ENCODE results near the gene GNAS-AS1. TPM values are rescaled to one million over a fixed set of nuclear protein-coding genes. Genes with fewer than 3 reads are reported as not detected.

The GNAS-AS1 gene
- total RNA-seq, 1 experiment from 2014 or later: 4.0 TPM

DNA sequence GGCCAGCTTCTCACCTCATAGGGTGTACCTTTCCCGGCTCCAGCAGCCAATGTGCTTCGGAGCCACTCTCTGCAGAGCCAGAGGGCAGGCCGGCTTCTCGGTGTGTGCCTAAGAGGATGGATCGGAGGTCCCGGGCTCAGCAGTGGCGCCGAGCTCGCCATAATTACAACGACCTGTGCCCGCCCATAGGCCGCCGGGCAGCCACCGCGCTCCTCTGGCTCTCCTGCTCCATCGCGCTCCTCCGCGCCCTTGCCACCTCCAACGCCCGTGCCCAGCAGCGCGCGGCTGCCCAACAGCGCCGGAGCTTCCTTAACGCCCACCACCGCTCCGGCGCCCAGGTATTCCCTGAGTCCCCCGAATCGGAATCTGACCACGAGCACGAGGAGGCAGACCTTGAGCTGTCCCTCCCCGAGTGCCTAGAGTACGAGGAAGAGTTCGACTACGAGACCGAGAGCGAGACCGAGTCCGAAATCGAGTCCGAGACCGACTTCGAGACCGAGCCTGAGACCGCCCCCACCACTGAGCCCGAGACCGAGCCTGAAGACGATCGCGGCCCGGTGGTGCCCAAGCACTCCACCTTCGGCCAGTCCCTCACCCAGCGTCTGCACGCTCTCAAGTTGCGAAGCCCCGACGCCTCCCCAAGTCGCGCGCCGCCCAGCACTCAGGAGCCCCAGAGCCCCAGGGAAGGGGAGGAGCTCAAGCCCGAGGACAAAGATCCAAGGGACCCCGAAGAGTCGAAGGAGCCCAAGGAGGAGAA lies 10.5 kb downstream of the GNAS-AS1 start:
- Histone ChIP-seq H3K9me3 (ENCODE audit: low read length) (no peaks in the 10 kb centered on the region), H3K79me2 (ENCODE audit: low read length) (peaks cover 50% of the 10 kb centered on the region), H3K9me2 (replicated peaks; ENCODE audit: insufficient read depth, low read length) (no peaks in the 10 kb centered on the region), H3K4me1 (ENCODE audit: low read length) (no peaks in the 10 kb centered on the region), H2AFZ (ENCODE audit: low read length) (no peak overlapping the region), H4K20me1 (ENCODE audit: insufficient read depth, low read depth, low read length) (peaks cover 6% of the 10 kb centered on the region; the same call in 1 of the 2 replicates), H3K27ac (ENCODE audit: low read length) (no peak overlapping the region), H3K9ac (ENCODE audit: low read length) (no peak overlapping the region), H3K36me3 (ENCODE audit: insufficient read depth, low read length) (no peaks in the 10 kb centered on the region), H3K4me2 (ENCODE audit: low read depth, low read length, poor library complexity, severe bottlenecking) (no peak overlapping the region), H3K27me3 (ENCODE audit: low read length) (no peaks in the 10 kb centered on the region), H3K4me3 (ENCODE audit: low read length) (no peak overlapping the region)
- DNase-seq: no peak

DNA sequence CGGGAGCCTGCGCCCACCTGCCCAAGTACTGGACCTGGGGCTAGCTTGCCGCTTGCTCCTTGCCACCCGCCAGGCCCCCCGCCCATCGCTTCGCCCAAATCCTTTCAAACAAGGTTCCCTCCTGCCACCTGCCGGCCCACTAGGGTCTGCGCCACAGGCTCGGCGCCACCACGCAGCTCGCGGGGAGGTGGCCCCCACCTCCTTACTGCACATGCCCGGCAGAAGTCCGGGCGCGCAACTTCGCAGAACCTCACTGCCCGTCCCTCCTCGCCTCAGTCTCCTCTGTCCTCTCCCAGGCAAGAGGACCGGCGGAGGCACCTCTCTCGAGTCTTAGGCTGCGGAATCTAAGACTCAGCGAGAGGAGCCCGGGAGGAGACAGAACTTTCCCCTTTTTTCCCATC lies 11.2 kb downstream of the GNAS-AS1 start:
- H3K27me3 ChIP-seq (ENCODE audit: low read length): no peaks in the 10 kb centered on the region
- 0 out of 2 replicates have a peak, but pooled peaks cover 5% of the 10 kb centered on the region for H3K36me3 ChIP-seq (ENCODE audit: insufficient read depth, low read length)
- H3K9me3 ChIP-seq (ENCODE audit: low read length): no peaks in the 10 kb centered on the region
- no peak overlapping the region for H3K9ac ChIP-seq (ENCODE audit: low read length)
- no peak overlapping the region for H2AFZ ChIP-seq (ENCODE audit: low read length)
- no peak overlapping the region for H3K27ac ChIP-seq (ENCODE audit: low read length)
- peaks cover 4% of the 10 kb centered on the region; the same call in 1 of the 2 replicates for H4K20me1 ChIP-seq (ENCODE audit: insufficient read depth, low read depth, low read length)
- no peak overlapping the region for H3K4me3 ChIP-seq (ENCODE audit: low read length)
- H3K4me1 ChIP-seq (ENCODE audit: low read length): no peaks in the 10 kb centered on the region
- peak; percentile 70 for DNase-seq
- H3K79me2 ChIP-seq (ENCODE audit: low read length): peaks cover 48% of the 10 kb centered on the region
- no peak overlapping the region for H3K4me2 ChIP-seq (ENCODE audit: low read depth, low read length, poor library complexity, severe bottlenecking)
- H3K9me2 ChIP-seq (replicated peaks; ENCODE audit: insufficient read depth, low read length): no peaks in the 10 kb centered on the region

- DNase-seq: no peak
- H2AFZ ChIP-seq (ENCODE audit: low read length): no peak overlapping the region
- H3K36me3 ChIP-seq (ENCODE audit: insufficient read depth, low read length): 0 out of 2 replicates have a peak, but pooled peaks cover 8% of the 10 kb centered on the region
- no peaks in the 10 kb centered on the region for H3K9me3 ChIP-seq (ENCODE audit: low read length)
- peaks cover under 1% of the 10 kb centered on the region; the same call in 1 of the 2 replicates for H4K20me1 ChIP-seq (ENCODE audit: insufficient read depth, low read depth, low read length)
- peaks cover 46% of the 10 kb centered on the region for H3K79me2 ChIP-seq (ENCODE audit: low read length)
- H3K27me3 ChIP-seq (ENCODE audit: low read length): no peaks in the 10 kb centered on the region
- no peaks in the 10 kb centered on the region for H3K9me2 ChIP-seq (replicated peaks; ENCODE audit: insufficient read depth, low read length)
- no peak overlapping the region for H3K27ac ChIP-seq (ENCODE audit: low read length)
- H3K4me1 ChIP-seq (ENCODE audit: low read length): no peaks in the 10 kb centered on the region
- H3K9ac ChIP-seq (ENCODE audit: low read length): no peak overlapping the region
- H3K4me2 ChIP-seq (ENCODE audit: low read depth, low read length, poor library complexity, severe bottlenecking): no peak overlapping the region
- H3K4me3 ChIP-seq (ENCODE audit: low read length): no peak overlapping the region
Observed at GRCh38 chr20:58838174-58838573, 12.5 kb downstream of the GNAS-AS1 start.

- H3K27me3 ChIP-seq (ENCODE audit: low read length): no peaks in the 10 kb centered on the region
- no peak overlapping the region for H3K27ac ChIP-seq (ENCODE audit: low read length)
- DNase-seq: no peak
- H2AFZ ChIP-seq (ENCODE audit: low read length): no peak overlapping the region
- H3K4me2 ChIP-seq (ENCODE audit: low read depth, low read length, poor library complexity, severe bottlenecking): no peak overlapping the region
- H3K79me2 ChIP-seq (ENCODE audit: low read length): peaks cover 45% of the 10 kb centered on the region
- H3K9me3 ChIP-seq (ENCODE audit: low read length): no peaks in the 10 kb centered on the region
- no peak overlapping the region for H3K4me3 ChIP-seq (ENCODE audit: low read length)
- H3K36me3 ChIP-seq (ENCODE audit: insufficient read depth, low read length): peaks cover 9% of the 10 kb centered on the region; the same call in 1 of the 2 replicates
- no peaks in the 10 kb centered on the region for H3K9me2 ChIP-seq (replicated peaks; ENCODE audit: insufficient read depth, low read length)
- no peaks in the 10 kb centered on the region for H3K4me1 ChIP-seq (ENCODE audit: low read length)
- no peak overlapping the region for H3K9ac ChIP-seq (ENCODE audit: low read length)
- H4K20me1 ChIP-seq (ENCODE audit: insufficient read depth, low read depth, low read length): no peaks in the 10 kb centered on the region
Observed at GRCh38 chr20:58837717-58838116, 13.0 kb downstream of the GNAS-AS1 start.

DNA sequence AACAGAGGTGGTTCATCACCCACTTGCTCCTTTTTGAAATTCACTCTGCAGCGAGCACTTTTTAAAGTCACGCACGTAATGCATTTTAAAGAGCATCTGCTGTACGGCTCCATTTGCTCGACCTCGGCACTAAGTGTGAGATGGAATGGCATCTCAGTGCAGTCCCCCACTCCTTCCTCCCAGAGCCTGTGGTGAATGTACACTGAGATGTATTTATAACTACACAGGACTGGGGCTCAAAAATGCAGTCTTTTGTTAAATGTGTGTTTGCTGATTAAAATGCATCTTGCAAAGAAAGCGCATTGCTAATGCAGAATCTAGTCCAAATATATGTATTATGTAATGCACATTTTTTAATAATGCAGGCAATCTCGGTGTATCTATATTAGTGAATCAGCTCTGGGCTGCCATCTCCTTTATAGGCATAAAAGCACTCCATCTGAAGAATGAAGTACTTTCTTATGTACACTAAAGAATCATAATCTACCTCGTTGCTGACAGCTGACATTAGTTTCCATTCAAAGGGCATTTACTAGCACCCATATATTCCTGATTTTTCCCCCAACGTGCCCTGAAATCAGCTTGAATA lies 14.0 kb downstream of the GNAS-AS1 start:
- Histone ChIP-seq H2AFZ (ENCODE audit: low read length) (no peak overlapping the region), H3K9me2 (replicated peaks; ENCODE audit: insufficient read depth, low read length) (no peaks in the 10 kb centered on the region), H3K36me3 (ENCODE audit: insufficient read depth, low read length) (peaks cover 19% of the 10 kb centered on the region; the same call in 1 of the 2 replicates), H3K27me3 (ENCODE audit: low read length) (no peaks in the 10 kb centered on the region), H3K4me1 (ENCODE audit: low read length) (no peaks in the 10 kb centered on the region), H3K79me2 (ENCODE audit: low read length) (peaks cover 55% of the 10 kb centered on the region), H4K20me1 (ENCODE audit: insufficient read depth, low read depth, low read length) (no peaks in the 10 kb centered on the region), H3K9me3 (ENCODE audit: low read length) (no peaks in the 10 kb centered on the region), H3K9ac (ENCODE audit: low read length) (no peak overlapping the region), H3K4me2 (ENCODE audit: low read depth, low read length, poor library complexity, severe bottlenecking) (no peak overlapping the region), H3K27ac (ENCODE audit: low read length) (no peak overlapping the region), H3K4me3 (ENCODE audit: low read length) (no peak overlapping the region)
- DNase-seq: no peak

DNA sequence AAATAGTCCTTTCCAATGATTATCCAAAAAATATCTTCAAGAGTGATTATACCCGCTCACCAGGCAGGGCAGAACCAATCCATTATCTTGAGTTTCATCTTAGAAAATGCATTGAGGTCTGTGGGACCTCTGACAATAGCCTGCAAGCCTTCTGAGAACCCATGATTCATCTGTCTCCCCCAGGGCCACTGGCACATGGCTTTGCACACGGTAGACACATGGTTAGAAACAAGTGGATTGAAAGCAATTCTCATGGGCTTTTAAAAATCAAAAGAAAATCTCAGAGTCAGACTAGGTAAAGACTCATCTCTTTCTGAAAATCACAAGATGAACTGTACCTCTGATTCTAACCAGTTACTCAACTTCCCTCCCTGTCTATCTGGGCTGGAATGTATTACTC lies 15.5 kb downstream of the GNAS-AS1 start:
- H3K4me3 ChIP-seq (ENCODE audit: low read length): no peak overlapping the region
- H3K4me2 ChIP-seq (ENCODE audit: low read depth, low read length, poor library complexity, severe bottlenecking): no peak overlapping the region
- peaks cover 68% of the 10 kb centered on the region for H3K79me2 ChIP-seq (ENCODE audit: low read length)
- DNase-seq: no peak
- H3K4me1 ChIP-seq (ENCODE audit: low read length): no peaks in the 10 kb centered on the region
- no peak overlapping the region for H3K9ac ChIP-seq (ENCODE audit: low read length)
- H3K36me3 ChIP-seq (ENCODE audit: insufficient read depth, low read length): peaks cover 19% of the 10 kb centered on the region; the same call in 1 of the 2 replicates
- H4K20me1 ChIP-seq (ENCODE audit: insufficient read depth, low read depth, low read length): no peaks in the 10 kb centered on the region
- H3K27me3 ChIP-seq (ENCODE audit: low read length): no peaks in the 10 kb centered on the region
- no peaks in the 10 kb centered on the region for H3K9me3 ChIP-seq (ENCODE audit: low read length)
- H3K9me2 ChIP-seq (replicated peaks; ENCODE audit: insufficient read depth, low read length): no peaks in the 10 kb centered on the region
- H3K27ac ChIP-seq (ENCODE audit: low read length): no peak overlapping the region
- no peak overlapping the region for H2AFZ ChIP-seq (ENCODE audit: low read length)

DNA sequence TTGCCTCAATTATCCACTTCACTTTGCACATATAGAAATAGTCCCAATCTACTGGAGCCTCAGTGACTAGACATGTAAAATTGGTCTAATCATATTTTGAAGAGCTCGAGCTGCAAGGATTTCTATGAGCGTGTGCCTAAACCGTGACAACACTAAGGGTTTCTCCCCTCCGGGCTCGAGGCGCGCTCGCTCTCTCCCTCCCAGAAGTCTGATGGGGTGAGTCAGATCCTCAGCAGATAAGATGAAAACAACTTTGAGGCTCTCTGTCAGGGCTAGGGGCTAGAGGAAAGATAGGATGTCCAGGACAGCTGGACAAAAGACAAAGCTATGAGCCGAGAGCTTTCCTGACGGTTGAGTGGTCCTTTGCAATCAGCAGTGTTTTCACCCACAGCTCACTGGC lies 16.8 kb downstream of the GNAS-AS1 start:
- 0 out of 2 replicates have a peak, but pooled peaks cover 3% of the 10 kb centered on the region for H4K20me1 ChIP-seq (ENCODE audit: insufficient read depth, low read depth, low read length)
- no peaks in the 10 kb centered on the region for H3K27me3 ChIP-seq (ENCODE audit: low read length)
- no peak overlapping the region for H2AFZ ChIP-seq (ENCODE audit: low read length)
- no peaks in the 10 kb centered on the region for H3K4me1 ChIP-seq (ENCODE audit: low read length)
- H3K9me3 ChIP-seq (ENCODE audit: low read length): no peaks in the 10 kb centered on the region
- DNase-seq: no peak
- no peak overlapping the region for H3K27ac ChIP-seq (ENCODE audit: low read length)
- H3K9me2 ChIP-seq (replicated peaks; ENCODE audit: insufficient read depth, low read length): no peaks in the 10 kb centered on the region
- H3K4me3 ChIP-seq (ENCODE audit: low read length): no peak overlapping the region
- H3K9ac ChIP-seq (ENCODE audit: low read length): no peak overlapping the region
- no peak overlapping the region for H3K4me2 ChIP-seq (ENCODE audit: low read depth, low read length, poor library complexity, severe bottlenecking)
- H3K36me3 ChIP-seq (ENCODE audit: insufficient read depth, low read length): peaks cover 19% of the 10 kb centered on the region; the same call in 1 of the 2 replicates
- H3K79me2 ChIP-seq (ENCODE audit: low read length): peaks cover 79% of the 10 kb centered on the region

GRCh38 chr20:58832457-58832856 lies 18.2 kb downstream of the GNAS-AS1 start:
- no peak for DNase-seq
- H3K79me2 ChIP-seq (ENCODE audit: low read length): peaks cover 76% of the 10 kb centered on the region
- no peaks in the 10 kb centered on the region for H3K9me3 ChIP-seq (ENCODE audit: low read length)
- H3K27ac ChIP-seq (ENCODE audit: low read length): no peak overlapping the region
- H2AFZ ChIP-seq (ENCODE audit: low read length): no peak overlapping the region
- no peaks in the 10 kb centered on the region for H3K27me3 ChIP-seq (ENCODE audit: low read length)
- H3K4me1 ChIP-seq (ENCODE audit: low read length): no peaks in the 10 kb centered on the region
- 0 out of 2 replicates have a peak, but pooled peaks cover 3% of the 10 kb centered on the region for H4K20me1 ChIP-seq (ENCODE audit: insufficient read depth, low read depth, low read length)
- H3K36me3 ChIP-seq (ENCODE audit: insufficient read depth, low read length): peaks cover 19% of the 10 kb centered on the region; the same call in 1 of the 2 replicates
- no peak overlapping the region for H3K9ac ChIP-seq (ENCODE audit: low read length)
- H3K9me2 ChIP-seq (replicated peaks; ENCODE audit: insufficient read depth, low read length): no peaks in the 10 kb centered on the region
- H3K4me3 ChIP-seq (ENCODE audit: low read length): no peak overlapping the region
- H3K4me2 ChIP-seq (ENCODE audit: low read depth, low read length, poor library complexity, severe bottlenecking): no peak overlapping the region

All from Karpas-422 (cell line).